Measurements from ENCODE around the gene RIPPLY2. TPM values are rescaled to one million over a fixed set of nuclear protein-coding genes. Genes with fewer than 3 reads are reported as not detected.

RIPPLY2 gene
- total RNA-seq, 2 donors from 2014 or later = 0.07 to 1.2 TPM

- no peak for TF ChIP-seq CTCF (conservative IDR thresholded peaks at IDR 0.05)
- Histone ChIP-seq H3K27ac (ENCODE audit: low read depth, low read length) (no peak overlapping the region), H3K4me3 (ENCODE audit: low read length) (no peak overlapping the region), H3K9ac (ENCODE audit: extremely low read depth, low read length, poor library complexity, severe bottlenecking) (no peak overlapping the region), H3K4me1 (ENCODE audit: control insufficient read depth, insufficient read depth, low read length) (peaks cover 10% of the 10 kb centered on the region), H3K9me3 (ENCODE audit: control insufficient read depth, low read length) (peaks cover 6% of the 10 kb centered on the region), H3K36me3 (ENCODE audit: control insufficient read depth, insufficient read depth, low read length) (no peaks in the 10 kb centered on the region), H3K27me3 (ENCODE audit: control insufficient read depth, insufficient read depth, low read length, poor library complexity, severe bottlenecking) (no peaks in the 10 kb centered on the region)
- Mint-ChIP-seq H3K27ac (peak overlapping the region; percentile 59), H3K9me3 (no peaks in the 10 kb centered on the region), H3K4me3 (no peak overlapping the region), H3K36me3 (ENCODE audit: low read depth) (no peaks in the 10 kb centered on the region), H3K4me1 (peaks cover 28% of the 10 kb centered on the region), H3K27me3 (ENCODE audit: insufficient read depth) (no peaks in the 10 kb centered on the region)
- no peak for DNase-seq
- WGBS, 2 experiments (ENCODE audit: insufficient coverage in 1 of 2, insufficient read length in 1 of 2) = 25% methylated on average over 2 of the region's 2 CpGs; no CpG with 5 or more reads in 1 of the 2 experiments
These were observed 28.3 kb upstream of the RIPPLY2 start for GRCh38 chr6:83824831-83825230.

- H3K27me3 Mint-ChIP-seq (ENCODE audit: insufficient read depth) = no peaks in the 10 kb centered on the region
- no peak overlapping the region for H3K4me3 Mint-ChIP-seq
These were observed 26.1 kb upstream of the RIPPLY2 start for GRCh38 chr6:83827050-83827449.

GRCh38 chr6:83838727-83839126 is 14.4 kb upstream of the RIPPLY2 start:
- no peak for DNase-seq
- Histone ChIP-seq H3K4me3 (ENCODE audit: low read length) (no peak overlapping the region), H3K9me3 (ENCODE audit: control insufficient read depth, low read length) (peaks cover 6% of the 10 kb centered on the region), H3K36me3 (ENCODE audit: control insufficient read depth, insufficient read depth, low read length) (no peaks in the 10 kb centered on the region), H3K4me1 (ENCODE audit: control insufficient read depth, insufficient read depth, low read length) (no peaks in the 10 kb centered on the region), H3K27me3 (ENCODE audit: control insufficient read depth, insufficient read depth, low read length, poor library complexity, severe bottlenecking) (no peaks in the 10 kb centered on the region), H3K27ac (ENCODE audit: low read depth, low read length) (no peak overlapping the region), H3K9ac (ENCODE audit: extremely low read depth, low read length, poor library complexity, severe bottlenecking) (no peak overlapping the region)
- WGBS, 2 experiments (ENCODE audit: insufficient coverage in 1 of 2, insufficient read length in 1 of 2) = 88 to 89% methylated on average over 3 to 6 of the region's 6 CpGs
- H3K27me3 Mint-ChIP-seq (ENCODE audit: insufficient read depth) = no peaks in the 10 kb centered on the region
- peaks cover 28% of the 10 kb centered on the region for H3K9me3 Mint-ChIP-seq
- H3K4me1 Mint-ChIP-seq = no peaks in the 10 kb centered on the region
- no peak overlapping the region for H3K4me3 Mint-ChIP-seq
- H3K36me3 Mint-ChIP-seq (ENCODE audit: low read depth) = peaks cover 2% of the 10 kb centered on the region
- TF ChIP-seq CTCF (conservative IDR thresholded peaks at IDR 0.05) = no peak
- H3K27ac Mint-ChIP-seq = no peak overlapping the region

More at GRCh38 chr6:83827050-83827449, 26.1 kb upstream of the RIPPLY2 start:
- 29 to 67% methylated on average over 1 to 2 of the region's 2 CpGs for WGBS, 2 experiments (ENCODE audit: insufficient coverage in 1 of 2, insufficient read length in 1 of 2)
- DNase-seq = no peak
- H3K27ac Mint-ChIP-seq = no peak overlapping the region
- Histone ChIP-seq H3K36me3 (ENCODE audit: control insufficient read depth, insufficient read depth, low read length) (no peaks in the 10 kb centered on the region), H3K4me3 (ENCODE audit: low read length) (no peak overlapping the region), H3K27ac (ENCODE audit: low read depth, low read length) (no peak overlapping the region), H3K9ac (ENCODE audit: extremely low read depth, low read length, poor library complexity, severe bottlenecking) (no peak overlapping the region), H3K4me1 (ENCODE audit: control insufficient read depth, insufficient read depth, low read length) (peaks cover 10% of the 10 kb centered on the region), H3K9me3 (ENCODE audit: control insufficient read depth, low read length) (peaks cover 6% of the 10 kb centered on the region), H3K27me3 (ENCODE audit: control insufficient read depth, insufficient read depth, low read length, poor library complexity, severe bottlenecking) (no peaks in the 10 kb centered on the region)
- H3K9me3 Mint-ChIP-seq = no peaks in the 10 kb centered on the region
- no peaks in the 10 kb centered on the region for H3K36me3 Mint-ChIP-seq (ENCODE audit: low read depth)
- peaks cover 21% of the 10 kb centered on the region for H3K4me1 Mint-ChIP-seq
- no peak for TF ChIP-seq CTCF (conservative IDR thresholded peaks at IDR 0.05)
